ENCODE results near the gene PRKAR2B.

The PRKAR2B gene

GRCh38 chr7:107158028-107158427, 113.5 kb downstream of the PRKAR2B start:
- DNase-seq (ENCODE audit: low read depth in 2 of 2): no peak

- no peak for DNase-seq (ENCODE audit: low read depth in 2 of 2)
These were observed 115.9 kb downstream of the PRKAR2B start for GRCh38 chr7:107160389-107160788.

DNA sequence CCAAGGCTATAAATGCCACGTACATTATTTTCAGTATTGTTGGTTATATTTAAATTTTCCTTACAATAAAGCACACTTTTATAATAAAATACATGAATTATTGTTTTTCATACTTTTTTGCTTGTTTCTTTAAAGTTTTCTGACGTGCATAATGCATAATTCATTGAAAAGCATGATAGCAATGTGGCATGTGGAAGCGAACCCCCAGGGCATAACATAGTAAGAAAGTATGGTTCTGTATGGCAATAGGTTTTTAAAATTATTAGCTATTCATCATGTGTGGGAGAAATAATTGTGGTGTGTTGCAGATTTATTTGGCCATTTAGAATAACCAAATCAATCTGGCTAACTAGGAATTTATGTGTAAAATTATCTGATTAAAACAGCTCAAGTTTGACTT, 116.9 kb downstream of the PRKAR2B start:
- DNase-seq (ENCODE audit: low read depth in 2 of 2): no peak

- DNase-seq (ENCODE audit: low read depth in 2 of 2): no peak
These were observed 118.0 kb downstream of the PRKAR2B start for GRCh38 chr7:107162475-107162874.

DNA sequence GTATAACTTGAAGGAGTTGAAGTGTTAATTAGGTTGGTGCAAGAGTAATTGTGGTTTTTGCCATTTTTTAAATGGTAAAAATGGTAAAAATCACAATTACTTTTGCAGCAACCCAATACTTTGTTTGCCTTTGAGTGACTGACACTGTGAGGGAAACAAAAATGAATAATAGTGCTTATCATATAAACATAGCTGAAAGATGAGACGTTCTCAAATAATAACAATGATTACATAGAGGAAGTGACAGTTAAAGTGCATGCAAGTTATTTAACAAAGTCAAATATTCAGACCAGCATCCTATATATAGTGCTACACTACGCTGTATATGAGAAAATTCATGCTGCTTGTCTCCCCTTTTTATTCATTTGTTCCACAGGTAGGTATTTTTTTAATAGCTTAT, 119.6 kb downstream of the PRKAR2B start:
- DNase-seq (ENCODE audit: low read depth in 2 of 2): no peak

- DNase-seq (ENCODE audit: low read depth in 2 of 2): no peak
These were observed 120.8 kb downstream of the PRKAR2B start for GRCh38 chr7:107165341-107165740.

DNA sequence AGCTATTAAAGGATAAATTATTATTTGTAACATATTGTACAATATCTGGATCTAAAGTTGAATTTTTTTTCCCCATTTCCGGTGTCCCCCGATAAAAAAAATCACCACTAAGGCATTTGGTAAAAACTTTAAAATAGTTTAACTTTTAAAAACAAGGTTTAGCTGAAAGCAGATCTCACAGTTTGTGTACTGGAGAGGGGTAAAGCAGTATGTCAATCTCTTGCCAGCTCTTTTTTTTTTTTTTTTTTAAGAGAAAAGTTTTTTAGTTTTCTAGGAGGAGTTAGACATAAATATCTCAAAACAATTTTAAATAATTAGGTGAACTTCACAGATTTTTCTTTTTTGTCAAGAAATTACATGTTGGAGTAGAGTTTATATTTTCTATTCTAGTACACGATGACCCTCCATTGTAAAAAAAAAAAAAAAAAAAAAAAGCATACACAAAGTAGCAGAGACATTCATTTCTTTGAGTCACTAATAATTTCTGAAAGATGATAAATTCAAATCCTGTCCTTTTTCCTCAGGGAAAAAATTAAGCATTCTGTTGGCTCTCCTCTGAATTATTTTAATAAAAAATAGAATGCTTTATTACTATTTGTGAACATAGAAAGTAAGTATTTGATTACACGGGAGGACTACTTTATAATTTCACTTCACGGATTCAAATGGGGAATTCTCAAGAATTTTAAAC, 122.4 kb downstream of the PRKAR2B start:
- DNase-seq (ENCODE audit: low read depth in 2 of 2): no peak

DNA sequence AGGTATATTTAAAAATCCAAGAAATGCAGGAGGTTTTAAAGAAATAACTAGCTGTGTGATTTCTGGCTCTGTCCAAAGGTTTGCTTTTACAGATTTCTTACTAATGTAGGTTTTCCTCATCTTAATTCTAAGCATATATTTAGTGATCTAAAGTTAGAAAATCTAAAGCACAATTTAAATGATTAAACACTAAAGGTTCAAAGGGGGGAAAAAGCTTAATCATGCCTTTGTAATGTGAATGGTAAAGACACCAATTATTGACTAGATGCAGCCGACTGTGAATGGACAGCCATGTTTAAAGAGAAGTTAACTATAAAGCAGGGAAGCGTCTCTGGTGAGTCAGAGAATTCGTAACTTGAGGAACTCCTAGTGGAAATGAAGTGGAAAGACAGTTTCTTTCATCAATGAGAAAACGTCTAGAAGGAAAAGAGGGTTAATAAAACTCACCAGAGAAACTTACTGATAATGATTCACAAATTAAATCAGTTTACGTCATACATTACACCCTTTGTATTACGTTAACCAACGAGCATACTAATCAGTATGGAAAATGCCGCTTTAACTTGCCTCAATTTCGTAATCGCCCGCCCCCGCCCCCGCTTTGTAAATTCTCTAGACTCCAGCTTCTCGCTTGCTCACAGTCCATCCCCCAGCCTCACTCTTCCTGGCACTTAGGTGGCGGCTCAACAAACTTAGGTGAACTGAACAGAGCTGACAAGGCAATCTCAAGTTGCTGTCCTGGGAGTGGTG, 123.2 kb downstream of the PRKAR2B start:
- peak in 1 of 2 donors; percentile 46 for DNase-seq (ENCODE audit: low read depth in 2 of 2)

DNA sequence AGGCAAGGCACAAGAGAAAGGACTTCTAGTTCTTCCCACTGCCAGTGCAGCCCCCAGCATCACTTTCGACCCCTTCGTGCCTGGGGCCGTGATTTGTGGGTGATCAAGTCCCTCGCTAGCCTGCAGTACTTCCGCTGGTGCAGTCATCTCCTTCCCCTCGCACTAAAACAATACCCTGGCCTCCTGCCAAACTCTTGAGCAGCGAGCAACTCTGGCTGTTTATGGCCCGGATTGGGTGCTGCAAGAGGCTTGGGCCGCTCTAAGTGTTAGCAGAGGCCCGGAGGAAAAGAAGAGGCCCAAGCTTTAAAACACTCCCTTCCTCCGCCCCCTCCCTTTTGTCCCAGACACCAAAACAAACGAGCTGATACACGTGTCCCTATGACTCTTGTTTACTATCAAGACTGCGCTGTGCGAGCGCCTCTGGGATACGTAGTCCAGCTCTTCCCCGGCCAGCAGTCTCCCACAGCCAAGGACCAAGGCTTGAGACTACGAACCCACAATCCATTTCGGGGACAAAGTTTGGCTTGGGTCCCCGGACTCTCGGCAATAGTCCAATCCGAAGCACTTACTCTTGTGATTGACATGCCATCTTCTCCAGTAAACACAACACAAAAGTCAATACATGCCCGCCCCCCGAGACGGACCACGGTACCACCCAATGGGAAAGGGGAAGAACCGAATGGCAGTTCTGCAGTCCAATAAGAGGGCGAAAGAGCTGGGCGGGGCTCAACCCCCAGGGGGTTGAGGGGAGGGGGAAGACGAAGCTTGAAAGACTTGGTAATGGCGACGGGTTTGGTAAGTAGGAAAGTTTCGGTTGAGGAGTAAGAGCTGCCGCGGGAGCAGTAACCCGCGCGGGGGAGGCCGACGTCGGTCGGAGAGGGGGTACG, 124.0 kb downstream of the PRKAR2B start, which contains the start of gene HBP1:
TSS of gene HBP1 (plus strand) at position 771 of the 887 bp plus-strand sequence. CDS start 10,891 bp downstream, outside the sequence.
- peak; percentile 86 to 96 for DNase-seq (ENCODE audit: low read depth in 2 of 2)

- peak; percentile 85 to 88 for DNase-seq (ENCODE audit: low read depth in 2 of 2)
These were observed 124.9 kb downstream of the PRKAR2B start for GRCh38 chr7:107169120-107170050.

- DNase-seq (ENCODE audit: low read depth in 2 of 2): no peak
These were observed 125.8 kb downstream of the PRKAR2B start for GRCh38 chr7:107170051-107170915.

DNA sequence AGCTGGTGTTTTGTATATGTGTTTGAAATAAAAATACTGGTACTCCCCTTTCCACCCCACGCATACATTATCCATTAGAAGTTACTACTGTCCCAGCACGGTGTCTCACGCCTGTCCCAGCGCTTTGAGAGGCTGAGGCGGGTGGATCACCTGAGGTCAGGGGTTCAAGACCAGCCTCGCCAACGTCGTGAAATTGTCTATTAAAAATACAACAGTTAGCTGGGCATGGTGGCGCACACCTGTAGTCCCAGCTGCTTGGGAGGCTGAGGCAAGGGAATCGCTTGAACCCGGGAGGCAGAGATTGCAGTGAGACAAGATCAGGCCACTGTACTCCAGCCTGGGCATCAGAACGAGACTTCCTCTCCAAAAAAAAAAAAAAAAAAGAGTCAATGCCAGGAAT, 127.0 kb downstream of the PRKAR2B start:
- DNase-seq (ENCODE audit: low read depth in 2 of 2): no peak

DNA sequence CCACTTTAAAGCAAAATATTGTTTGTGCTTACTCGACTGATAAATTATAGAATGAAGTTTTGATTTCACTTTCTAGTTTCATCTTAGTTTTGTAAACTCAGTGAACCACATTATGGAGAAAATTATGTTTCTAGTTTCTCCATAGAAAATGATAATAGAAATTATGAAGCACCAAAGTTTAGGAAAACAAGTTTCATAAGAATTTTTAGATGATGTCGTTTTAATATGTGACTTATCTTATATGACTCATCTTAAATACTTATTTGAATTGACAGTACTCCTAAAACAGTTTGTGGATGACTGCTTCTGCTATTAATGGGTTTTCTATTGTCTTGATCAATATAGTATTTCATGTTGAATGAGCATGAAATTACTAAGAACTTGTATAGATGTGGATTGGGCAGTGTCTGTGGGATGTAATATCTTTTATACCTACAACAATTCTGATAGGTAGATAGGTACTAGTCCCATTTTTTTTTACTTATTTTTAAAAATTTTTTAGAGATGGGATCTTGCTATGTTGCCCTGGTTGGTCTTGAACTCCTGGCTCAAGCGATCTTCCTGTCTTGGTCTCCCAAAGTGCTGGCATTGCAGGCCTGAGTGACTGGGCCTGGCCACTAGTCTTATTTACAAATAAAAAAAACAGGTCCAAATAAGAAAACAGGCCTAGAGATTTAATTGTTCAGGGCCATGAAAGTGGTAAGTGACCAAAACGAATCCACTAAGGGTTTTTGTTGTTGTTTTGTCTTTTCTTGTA, 127.9 kb downstream of the PRKAR2B start:
- DNase-seq (ENCODE audit: low read depth in 2 of 2): no peak

GRCh38 chr7:107173191-107173590, 128.7 kb downstream of the PRKAR2B start:
- no peak for DNase-seq (ENCODE audit: low read depth in 2 of 2)

GRCh38 chr7:107173691-107174406, 129.3 kb downstream of the PRKAR2B start:
- DNase-seq (ENCODE audit: low read depth in 2 of 2): no peak

- no peak for DNase-seq (ENCODE audit: low read depth in 2 of 2)
These were observed 135.0 kb downstream of the PRKAR2B start for GRCh38 chr7:107179326-107180164.

GRCh38 chr7:107180378-107180777, 135.9 kb downstream of the PRKAR2B start:
- DNase-seq (ENCODE audit: low read depth in 2 of 2): peak; percentile 50 to 52

DNA sequence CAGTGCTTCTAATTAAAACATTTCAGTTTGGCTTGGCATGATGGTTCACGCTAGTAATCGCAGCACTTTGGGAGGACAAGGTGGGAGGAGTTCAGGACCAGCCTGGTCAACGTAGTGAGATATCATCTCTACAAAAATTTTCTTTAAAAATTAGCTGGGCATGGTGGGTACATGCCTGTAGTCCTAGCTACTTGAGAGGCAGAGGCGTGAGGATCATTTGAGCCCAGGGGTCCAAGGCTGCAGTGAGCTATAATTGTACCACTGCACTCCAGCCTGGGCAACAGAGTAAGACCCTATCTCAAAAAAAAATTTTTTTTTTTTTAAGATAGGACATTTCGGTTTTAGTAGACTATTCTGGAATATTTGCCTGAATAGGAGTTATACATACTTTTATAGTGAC, 136.7 kb downstream of the PRKAR2B start:
- DNase-seq (ENCODE audit: low read depth in 2 of 2): no peak

Measured in stimulated activated CD8-positive, alpha-beta memory T cell treated with anti-CD3 and anti-CD28 coated beads, Interleukin-2, amount 100 ng/mL, for 48 hours (primary cell).